ENCODE results near the gene CLIP4.

CLIP4 gene

DNA sequence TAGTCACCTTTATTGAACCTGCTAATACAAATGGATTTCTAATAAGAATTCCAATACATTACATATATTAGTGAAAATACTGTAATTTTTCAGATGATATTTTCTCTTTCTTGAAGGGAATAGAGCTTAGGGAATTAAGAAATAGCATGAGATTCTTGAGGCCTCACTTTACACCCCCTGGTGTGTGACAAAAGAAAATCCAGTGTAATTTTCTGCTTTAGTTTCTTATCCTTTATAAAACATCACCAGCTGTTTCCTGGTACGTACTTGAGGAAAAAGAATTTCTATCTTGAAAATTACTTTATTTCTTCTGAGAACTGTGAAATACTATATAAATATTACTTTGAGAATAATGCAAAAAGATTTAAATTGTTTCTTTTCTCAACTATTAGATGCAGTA, 71.6 kb downstream of the CLIP4 start:
- no peak for DNase-seq (ENCODE audit: low read depth in 1 of 2, low spot score in 1 of 2)

DNA sequence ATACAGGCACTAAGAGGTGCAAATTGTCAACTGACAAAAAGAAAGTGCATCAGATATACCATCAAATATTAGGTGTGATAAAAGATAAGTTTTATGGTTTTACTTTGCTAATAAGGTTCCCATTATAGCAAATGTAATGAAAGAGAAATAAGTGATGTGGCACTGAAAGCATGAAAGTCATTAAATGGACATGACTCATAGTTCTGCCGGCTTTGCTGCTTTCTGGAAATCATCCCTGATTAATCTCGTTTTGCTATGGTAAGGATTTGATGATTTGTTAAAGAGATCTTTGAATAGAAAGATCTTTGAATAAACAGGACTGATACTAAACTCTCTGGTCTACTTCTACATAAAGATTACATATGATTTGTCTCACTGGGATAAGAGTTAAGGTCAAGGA, 72.7 kb downstream of the CLIP4 start:
- DNase-seq (ENCODE audit: low read depth in 1 of 2, low spot score in 1 of 2), result no peak

DNA sequence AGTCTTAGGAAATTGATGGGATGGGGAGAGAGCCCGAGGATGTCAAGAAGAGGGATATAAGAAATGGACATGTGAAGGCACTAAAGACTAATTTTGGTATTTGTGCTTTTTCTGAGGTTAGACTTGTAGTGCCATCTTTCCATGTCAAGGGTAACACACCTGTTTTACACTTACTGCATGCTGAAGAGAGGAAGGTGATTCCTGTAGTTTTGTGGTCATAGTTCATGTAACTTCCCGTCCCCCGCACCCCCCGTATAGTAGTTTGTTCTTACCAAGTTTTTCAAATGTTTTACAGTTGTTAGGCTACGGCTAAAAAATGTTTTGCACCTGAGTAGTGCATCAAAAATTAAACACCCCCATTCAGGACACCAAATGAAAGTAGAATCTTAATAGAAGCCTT, 73.8 kb downstream of the CLIP4 start:
- no peak for DNase-seq (ENCODE audit: low read depth in 1 of 2, low spot score in 1 of 2)

DNA sequence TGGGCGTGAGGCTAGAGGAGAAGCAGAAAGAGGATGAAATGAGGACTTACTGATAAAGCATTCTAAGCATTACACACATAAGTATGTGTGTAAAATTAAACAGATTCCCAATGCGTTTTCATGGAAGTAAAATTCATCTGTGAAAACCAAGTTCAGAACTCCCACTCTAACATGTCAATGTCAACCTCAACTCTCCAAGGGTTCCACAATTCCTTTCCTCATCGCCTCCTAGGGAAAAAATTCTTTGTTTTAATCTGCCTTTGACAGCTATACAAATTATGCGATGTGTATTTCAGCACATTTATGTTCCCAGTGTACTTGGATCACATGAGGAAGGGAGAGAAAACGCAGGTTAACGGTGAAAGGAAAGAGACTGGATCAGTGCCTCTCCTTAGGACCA, 76.6 kb downstream of the CLIP4 start:
- DNase-seq (ENCODE audit: low read depth in 1 of 2, low spot score in 1 of 2), result no peak

DNA sequence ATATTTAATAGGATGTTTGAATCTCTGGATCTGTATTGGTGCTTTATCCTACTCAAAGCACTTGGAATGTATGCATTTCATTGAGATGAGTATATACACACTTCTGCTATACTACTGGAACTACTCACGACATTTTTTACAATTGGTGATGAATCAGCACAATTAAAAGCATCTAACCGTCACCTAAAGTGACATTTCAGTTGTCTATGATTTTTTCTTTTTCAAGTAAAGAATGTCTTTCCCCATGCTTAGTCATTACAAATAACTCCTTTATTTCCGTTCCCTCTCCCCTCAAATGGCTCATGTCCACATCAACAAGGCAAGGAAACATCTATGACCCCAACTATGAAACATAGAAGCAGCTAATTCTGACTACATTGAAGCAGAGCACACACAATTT, 77.3 kb downstream of the CLIP4 start:
- no peak for DNase-seq (ENCODE audit: low read depth in 1 of 2, low spot score in 1 of 2)

DNA sequence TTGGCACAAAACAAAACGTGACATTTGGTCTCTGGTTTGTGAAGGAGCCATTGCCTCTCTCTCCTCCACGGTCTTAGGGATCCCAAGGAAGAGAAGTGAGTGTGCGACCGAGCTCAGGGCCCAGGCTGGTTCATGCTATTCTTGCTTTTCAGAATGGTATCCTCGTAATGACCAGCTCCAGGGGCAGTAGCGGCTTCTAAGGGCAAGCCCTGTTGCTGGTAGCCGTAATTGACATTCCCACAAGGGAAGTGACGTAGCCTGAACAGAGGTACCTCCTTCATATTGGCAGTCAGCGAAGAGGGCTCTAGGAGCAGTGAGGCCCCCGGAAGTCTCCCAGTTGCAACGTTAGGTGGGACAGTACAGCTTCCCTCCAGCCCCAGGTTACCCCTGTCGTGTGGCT, 77.9 kb downstream of the CLIP4 start:
- DNase-seq (ENCODE audit: low read depth in 1 of 2, low spot score in 1 of 2), result no peak

DNA sequence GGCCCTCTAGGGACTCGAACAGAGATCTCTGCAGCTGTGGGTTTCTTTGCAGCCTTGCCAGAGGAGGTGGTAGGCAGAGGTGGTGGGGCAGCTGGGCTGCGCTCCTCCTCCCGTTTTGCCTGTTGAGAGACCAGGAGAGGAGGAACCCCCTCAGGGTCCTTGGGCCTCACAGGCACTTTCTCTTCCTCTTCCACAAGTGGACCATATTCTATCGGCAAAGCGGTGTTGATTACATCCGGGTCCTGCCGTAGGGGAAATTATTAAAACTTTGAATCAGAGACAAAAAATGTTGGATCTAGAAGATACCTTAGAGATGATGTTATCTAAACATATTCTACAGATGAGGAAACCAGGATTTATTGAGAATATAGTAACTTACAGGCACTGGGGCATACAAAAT, 78.5 kb downstream of the CLIP4 start:
- DNase-seq (ENCODE audit: low read depth in 1 of 2, low spot score in 1 of 2), result no peak

DNA sequence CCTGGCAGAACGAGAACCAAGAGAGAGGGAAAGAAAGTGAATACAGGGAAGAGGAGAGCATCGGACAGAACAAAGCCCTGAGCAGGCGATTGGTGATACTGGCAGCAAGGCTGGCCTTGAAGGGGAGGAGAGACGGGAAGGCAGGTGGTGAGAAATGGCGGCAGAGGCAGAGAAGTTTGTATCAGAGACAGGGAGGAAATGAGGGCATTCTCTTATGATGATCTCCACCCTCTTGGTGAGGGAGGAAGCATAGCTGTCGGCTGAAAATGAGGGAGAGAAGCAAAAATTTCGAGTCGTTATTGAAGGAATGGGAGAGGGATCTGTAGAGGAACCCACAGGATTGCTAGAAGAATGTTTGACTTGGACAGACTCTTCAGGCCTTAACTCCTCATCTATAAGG, 80.6 kb downstream of the CLIP4 start:
- DNase-seq (ENCODE audit: low read depth in 1 of 2, low spot score in 1 of 2), result no peak

DNA sequence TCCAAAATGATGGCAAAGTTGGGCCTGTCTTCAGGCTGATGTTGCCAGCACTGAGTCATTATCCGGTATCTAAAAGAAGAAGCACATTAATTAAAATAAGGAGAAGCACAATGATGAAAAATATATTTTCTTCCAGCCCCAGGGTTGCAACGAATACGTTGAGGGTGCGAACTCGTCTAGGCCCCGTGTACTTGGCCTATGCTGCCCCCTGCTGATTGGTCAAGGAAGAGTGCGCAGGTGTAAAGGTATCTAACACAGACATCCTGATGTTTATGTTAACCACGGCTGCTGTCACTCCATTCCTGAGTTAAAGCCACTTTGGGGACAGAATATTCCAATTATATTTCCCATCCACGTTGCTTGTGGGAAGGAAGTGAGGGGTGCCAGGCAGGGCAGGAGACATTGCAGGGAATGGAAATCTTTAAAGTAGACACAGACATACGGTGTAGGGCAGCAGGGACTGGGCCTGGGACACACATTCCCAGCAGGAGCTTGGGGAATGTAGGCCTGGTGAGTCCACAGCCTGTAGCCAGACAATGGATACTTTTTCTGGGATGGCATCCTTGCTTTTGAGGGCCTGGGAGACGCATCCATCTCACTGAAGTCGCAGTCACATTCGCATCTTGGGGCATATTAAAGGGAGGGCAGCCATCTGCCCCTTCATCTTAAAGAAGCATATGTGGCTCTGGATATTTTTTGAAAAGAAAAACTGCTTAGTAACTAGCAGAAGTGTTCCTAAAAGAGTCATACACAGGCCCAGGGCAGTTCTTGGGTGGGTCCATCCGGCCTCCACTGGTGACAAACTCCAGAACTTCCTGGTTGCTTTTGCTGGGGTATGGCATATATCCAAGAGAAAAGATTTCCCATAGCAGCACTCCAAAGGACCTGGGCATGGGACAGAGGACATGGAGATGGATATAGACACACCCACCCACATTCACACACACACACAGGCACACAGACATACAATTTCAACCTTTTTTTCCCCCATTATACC, 81.9 kb downstream of the CLIP4 start:
- DNase-seq (ENCODE audit: low read depth in 1 of 2, low spot score in 1 of 2), result peak; percentile 58 to 61

DNA sequence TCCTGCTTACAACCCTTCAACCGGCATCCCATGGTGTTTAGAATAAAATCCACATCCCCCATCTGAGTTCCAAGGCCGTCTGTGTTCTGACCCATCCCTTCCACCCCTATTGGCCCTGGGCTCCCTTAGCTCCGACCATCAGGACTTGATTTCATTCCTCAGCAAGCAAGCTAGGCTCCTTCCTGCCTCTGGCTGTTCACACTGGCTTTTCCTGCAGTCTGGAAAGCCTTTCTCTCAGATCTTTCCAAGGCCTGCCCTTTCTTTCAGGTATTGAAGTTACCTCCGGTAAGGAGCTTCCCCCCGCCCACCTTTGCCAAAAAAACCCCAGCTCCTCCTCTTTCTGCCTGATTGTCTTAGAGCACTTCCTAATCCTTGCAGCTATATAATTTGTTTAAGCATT, 86.8 kb downstream of the CLIP4 start:
- DNase-seq (ENCODE audit: low read depth in 1 of 2, low spot score in 1 of 2), result no peak

DNA sequence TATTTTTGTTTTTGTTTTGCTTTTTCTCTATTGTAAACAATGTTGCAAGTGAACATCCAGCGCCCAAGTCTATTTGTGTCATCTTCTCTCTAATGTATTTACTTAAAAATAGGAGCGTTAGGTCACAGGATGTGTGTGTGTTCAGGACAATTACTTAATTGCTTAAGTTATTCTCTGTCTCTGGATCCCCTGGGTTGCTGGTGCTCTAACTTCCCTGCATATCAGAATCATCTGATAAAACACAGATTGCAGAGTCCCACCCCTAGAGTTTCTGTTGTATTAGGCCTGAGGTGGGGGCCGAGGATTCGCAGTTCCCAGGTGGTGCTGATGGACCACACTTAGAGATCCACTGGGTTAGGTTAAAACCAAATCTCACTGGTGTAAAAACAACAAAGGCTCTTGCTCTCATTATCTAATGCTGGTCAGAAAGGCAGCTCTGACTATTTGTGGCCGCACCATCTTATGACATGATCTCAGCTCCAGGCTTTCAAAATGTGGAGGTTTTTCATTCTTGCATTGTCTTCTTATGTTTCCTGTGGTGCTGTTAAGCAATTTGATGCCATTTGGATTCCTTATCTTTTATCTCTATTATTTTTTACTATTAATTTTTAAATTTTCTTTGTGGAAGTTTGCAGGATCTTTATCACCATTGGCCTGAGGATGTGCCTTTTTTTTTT, 87.7 kb downstream of the CLIP4 start:
- DNase-seq (ENCODE audit: low read depth in 1 of 2, low spot score in 1 of 2), result no peak

DNA sequence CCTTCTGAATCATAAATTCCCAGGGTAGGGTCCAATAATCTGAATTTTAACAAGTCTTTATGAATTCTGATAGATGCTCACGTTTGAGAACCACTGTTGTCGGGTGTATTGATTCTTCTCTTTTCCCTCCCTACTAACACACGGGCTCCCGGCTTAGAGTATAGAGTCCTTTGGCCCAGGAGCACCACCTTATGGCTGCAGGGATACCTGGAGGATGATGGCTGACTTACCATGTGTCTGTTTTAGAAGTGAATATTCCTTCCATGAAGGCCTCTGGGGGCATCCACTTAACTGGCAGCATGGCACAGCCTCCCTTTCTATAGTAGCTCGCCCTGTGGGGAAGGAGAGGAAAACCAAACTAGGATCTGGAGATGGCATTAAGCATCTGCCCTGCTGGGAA, 91.7 kb downstream of the CLIP4 start:
- DNase-seq (ENCODE audit: low read depth in 1 of 2, low spot score in 1 of 2), result no peak

DNA sequence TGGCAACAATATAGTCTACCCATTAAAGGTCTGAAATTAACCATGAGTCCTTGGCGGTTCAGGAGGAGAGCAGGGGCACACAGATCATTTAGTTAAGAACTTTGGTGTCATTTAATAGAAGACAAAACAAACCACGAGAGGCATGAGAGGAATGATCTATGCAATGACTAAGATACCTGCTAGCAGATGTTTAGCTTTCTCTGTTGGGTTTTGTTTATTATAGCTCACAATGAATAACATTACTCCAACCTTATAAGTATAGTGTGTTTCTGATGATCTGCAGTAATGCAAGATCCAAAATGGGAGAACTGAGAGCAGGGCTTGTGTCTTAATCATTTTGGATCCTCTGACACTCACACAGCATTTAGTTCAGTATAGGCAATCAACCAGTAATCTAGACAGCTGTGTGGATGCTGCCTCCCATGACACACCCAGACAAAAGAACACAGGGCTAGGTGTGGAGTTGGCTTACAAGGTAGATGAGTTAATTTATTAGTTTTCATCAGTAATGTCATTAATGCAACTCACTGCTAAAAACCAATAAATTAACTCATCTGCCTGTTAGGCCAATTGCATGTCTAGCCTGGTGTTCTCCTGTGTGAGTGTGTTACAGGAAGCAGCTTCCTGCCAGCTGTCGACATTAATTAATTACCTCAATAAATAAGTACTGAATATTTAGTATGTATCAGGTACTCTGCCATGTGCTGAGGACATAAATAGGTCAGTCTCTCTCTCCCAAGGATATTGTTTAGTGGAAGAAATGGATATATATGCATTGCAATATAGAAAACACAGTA, 92.3 kb downstream of the CLIP4 start:
- no peak for DNase-seq (ENCODE audit: low read depth in 1 of 2, low spot score in 1 of 2)

DNA sequence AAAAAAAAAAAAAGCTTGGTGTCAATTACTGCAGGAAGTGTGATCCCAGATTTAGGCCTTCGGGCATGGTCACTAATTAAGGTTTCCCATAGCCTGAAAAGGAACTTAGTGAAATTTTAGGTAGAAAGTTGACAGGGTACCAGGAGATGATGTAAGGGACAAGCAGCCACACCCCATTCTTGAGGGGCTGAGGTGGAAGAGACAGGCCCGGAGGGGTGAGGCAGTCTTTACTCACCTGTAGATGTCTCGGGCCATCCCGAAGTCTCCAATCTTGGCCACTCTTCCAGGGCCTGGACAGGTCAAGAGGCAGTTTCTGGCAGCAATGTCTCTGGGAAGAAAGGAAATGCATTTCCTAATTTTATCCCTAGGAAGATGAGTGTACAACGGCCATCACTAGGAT, 94.3 kb downstream of the CLIP4 start:
- no peak for DNase-seq (ENCODE audit: low read depth in 1 of 2, low spot score in 1 of 2)

DNA sequence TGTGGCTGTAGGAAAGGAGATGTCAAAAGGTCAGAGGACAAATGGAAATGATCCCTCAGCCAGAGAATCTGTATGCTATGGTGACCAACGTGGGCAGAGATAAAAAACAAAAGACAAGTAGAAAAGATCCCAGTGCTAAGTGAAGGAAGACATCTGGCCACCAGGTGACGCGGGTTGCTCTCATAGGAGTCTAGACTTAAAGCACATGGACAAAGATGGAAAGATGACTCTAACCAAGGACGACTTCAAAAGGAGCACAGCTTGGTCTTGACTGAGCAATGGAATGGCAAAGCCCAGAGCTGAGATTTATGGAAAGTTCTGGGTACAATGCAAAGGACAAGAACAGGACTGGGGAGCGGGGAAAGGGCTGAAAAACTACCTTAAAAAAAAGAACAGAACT, 96.8 kb downstream of the CLIP4 start:
- no peak for DNase-seq (ENCODE audit: low read depth in 1 of 2, low spot score in 1 of 2)

DNA sequence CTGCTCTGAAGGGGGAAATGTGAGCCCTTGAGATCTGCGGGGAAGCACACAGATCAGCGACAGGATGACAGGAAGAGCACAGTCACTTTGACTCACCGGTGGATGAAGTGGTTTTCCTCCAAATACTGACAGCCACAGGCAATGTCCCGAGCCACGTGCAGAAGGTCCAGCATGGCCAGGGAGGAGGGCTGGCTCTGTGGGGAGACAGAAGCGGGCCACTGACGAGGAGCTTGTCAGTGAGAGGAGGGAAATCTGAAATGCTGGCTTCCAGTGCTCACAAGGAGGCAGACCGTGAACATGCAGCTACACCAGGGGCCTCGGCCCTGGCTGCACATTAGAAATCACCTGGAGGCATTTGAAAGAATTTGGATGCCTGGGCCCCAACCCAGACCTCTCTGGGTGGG, 98.7 kb downstream of the CLIP4 start:
- DNase-seq (ENCODE audit: low read depth in 1 of 2, low spot score in 1 of 2), result no peak

DNA sequence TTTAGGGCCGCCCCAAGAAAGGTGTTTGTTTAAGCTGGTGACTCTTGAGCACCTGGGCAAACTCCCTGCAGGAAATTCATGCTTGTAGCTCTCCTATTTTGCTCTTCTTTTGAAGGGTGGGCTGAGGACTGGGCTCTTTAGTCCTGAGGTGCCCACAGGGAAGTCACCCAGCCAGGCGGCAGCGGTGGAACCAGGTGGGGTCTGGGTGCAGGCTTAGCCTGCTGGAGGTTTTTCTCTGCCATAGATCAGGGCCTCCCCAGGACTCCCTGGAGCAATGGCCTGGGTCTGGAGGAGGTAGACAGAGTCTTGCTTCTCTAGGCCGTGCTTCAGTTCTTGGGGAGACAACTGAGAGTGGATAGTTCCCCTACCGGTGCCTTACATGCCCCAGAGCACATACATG, 99.9 kb downstream of the CLIP4 start:
- no peak for DNase-seq (ENCODE audit: low read depth in 1 of 2, low spot score in 1 of 2)

DNA sequence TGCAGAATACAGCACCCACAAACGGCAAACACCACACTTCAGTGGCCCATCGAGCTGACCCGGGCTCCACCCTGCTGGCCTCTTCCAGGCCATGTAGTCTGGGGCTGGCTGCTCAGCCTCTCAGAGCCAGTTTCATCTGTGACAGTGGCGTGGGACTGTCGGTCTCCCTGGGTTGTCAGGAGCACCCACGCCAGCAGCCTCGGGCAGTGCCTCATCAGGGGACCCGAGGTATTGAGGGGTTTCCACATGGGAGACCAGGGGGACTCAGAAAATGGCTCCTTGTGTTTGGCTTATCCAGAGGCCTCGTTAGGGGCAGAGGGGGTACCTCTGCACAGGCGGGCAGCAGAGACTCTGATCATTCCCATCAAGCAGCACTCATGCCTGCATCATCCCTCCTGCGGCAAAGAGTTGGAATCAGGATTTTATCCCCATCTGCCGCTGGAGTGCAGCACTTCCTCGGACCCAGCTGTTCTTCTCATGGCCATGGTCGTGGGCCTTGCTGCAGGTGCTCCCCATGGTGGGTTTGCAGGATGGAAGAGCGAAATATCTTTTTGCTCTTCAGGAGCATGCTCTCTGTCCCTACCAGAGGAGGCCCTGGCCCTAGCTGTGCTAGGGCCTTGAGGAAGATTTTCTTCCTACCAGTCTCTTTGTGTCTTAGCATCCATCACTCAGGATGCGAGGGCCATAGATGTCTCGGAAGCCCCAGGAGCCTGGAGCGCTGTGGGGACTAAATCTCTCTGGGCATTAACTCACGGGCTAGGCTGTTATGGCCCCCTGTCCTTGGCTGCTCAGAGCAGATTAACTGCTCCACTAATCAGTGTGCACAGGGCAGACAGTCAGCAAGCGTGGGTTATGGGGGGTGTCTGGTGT, 100.8 kb downstream of the CLIP4 start:
- DNase-seq (ENCODE audit: low read depth in 1 of 2, low spot score in 1 of 2), result no peak

DNA sequence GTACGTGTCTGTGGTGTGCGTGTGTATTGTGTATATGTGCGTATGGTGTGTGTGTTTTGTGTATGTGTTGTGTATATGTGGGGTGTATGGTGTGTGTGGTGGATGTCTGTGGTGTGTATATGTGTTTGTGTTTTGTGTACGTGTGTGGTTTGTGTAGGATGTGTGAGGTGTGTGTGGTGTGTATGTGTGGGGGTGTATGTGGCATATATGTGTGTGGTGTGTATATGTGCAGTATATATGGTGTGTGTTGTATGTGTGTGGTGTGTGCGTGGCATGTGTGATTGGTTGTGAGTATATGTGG, 101.3 kb downstream of the CLIP4 start:
- DNase-seq (ENCODE audit: low read depth in 1 of 2, low spot score in 1 of 2), result no peak

DNA sequence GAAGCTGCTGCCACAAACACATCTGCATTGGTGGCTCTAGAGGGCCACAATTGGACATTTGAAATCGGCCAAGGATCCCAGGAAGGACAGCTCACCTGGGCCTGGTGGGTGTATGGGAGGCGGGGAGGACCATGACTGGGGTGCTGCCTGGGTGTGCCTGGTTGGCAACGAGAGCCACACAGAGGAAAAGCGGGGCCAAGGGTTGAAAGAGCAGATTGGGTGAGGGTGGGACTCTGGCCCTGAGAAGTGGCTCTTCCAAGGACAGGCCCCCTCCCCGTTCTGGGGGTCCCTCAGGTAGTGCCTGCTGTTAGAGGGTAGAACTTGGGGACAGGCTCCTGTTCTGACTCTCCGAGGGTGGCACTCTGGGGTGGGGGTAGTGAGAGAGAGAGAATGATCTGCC, 102.9 kb downstream of the CLIP4 start:
- no peak for DNase-seq (ENCODE audit: low read depth in 1 of 2, low spot score in 1 of 2)

DNA sequence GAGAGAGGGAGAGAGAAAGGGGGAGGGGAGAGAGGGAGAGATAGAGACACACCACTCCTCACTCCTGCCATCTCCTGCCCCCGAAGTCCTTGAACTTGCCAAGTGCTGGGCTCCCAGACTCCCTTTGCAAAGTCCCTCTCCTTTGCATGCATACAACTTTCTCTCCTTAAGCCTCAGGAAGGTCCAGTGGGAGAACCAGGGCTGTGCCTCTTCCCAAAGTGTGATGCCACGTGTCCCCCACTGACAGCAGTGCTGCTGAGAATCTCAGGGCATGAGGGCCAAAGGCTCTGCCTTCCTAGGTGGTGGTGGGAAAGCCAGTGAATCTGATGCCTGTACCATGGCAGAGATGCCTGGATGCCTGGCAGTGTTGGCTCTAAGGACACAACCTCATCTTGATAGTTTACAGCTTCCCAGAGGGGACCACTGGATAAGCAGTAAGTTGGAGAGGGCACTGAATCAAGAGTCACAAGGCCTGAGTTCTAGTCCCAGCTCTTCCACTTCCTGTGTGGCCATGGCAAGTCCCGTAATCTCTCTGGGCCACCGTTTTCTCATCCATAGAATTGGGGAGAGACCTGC, 103.4 kb downstream of the CLIP4 start:
- DNase-seq (ENCODE audit: low read depth in 1 of 2, low spot score in 1 of 2), result no peak
